Ovary (tissue), 10 donors: ENCODE data around the gene USP31. TPM values are rescaled to one million over a fixed set of nuclear protein-coding genes. Genes with fewer than 3 reads are reported as not detected.

Source experiments
- DNase-seq, 5 donors: peaks; one replicate each; pipeline ENCODE4 v3.0.0-alpha.2; 2019 to 2020
- H3K27ac ChIP-seq, 2 donors: fragments of 200-600 bp; one replicate each; pipeline versions ENCODE4 v1.5.1 to v1.8.0; 2019 to 2022
- H3K27me3 ChIP-seq: fragments of 200-600 bp; one replicate; pipeline ENCODE4 v1.8.0; 2022
- H3K36me3 ChIP-seq: fragments of 200-600 bp; sonication (generic); one replicate; pipeline ENCODE4 v1.5.1; 2019
- H3K4me1 ChIP-seq: one replicate; pipeline ENCODE4 v1.8.1; 2013; ENCODE audit warnings: mild to moderate bottlenecking, moderate library complexity; ENCODE audit not compliant: insufficient read depth
- H3K4me3 ChIP-seq: fragments of 200-600 bp; sonication (generic); one replicate; pipeline ENCODE4 v1.5.1; 2017
- H3K9me3 ChIP-seq, 2 donors: fragments of 200-600 bp in 1 of 2; sonication (generic) in 1 of 2; one replicate each; pipeline versions ENCODE4 v1.5.1 to v1.8.1; 2013 to 2019; ENCODE audit warnings: mild to moderate bottlenecking in 1 of 2, moderate library complexity in 1 of 2
- EP300 ChIP-seq: sonication (generic); formaldehyde crosslinking; IDR thresholded peaks from one replicate; pipeline ENCODE4 v1.6.1; 2017; ENCODE audit warnings: antibody characterized with exemption
- POLR2A ChIP-seq: fragments of 450-650 bp; IDR thresholded peaks from one replicate; pipeline ENCODE4 v1.6.1; 2017; ENCODE audit warnings: antibody characterized with exemption, mild to moderate bottlenecking, moderate library complexity
- WGBS, 3 donors: extraction: QIAGEN DNeasy Blood & Tissue Kit in 1 of 3; methylation state at CpG; one replicate each; pipeline versions ENCODE4 v1.1.5 to v1.1.7; 2013 to 2017; 5-methylcytosine and 5-hydroxymethylcytosine counted together
- intact Hi-C, 4 donors: fragments of 100-400 bp; cut with DNase I; formaldehyde crosslinking; loops; one replicate each; pipeline versions ENCODE4 v1.11.0 to v1.15.1; 2022 to 2023
- long read RNA-seq, 3 donors: library from polyadenylated mRNA in 2 of 3; unstranded in 2 of 3; transcript quantifications; one replicate each; pipeline ENCODE4 v2.0.0 and lab custom pipeline, GENCODE V29; 2021 to 2026
- polyA plus RNA-seq, 2 donors: library from polyadenylated mRNA; stranded (reverse); fragments of 200-250 nt in 1 of 2; fragments of 350-450 nt in 1 of 2; fragmentation: Illumina TruSeq in 1 of 2; extraction: RNeasy Lipid Tissue Mini Kit (QIAGEN cat#74804) in 1 of 2; gene quantifications; one replicate each; pipeline ENCODE4 v1.2.3, GENCODE V29; 2013 to 2014
- total RNA-seq, 7 donors: library from RNA; depleted of rRNA in 2 of 7; stranded (reverse); fragments of >200 nt in 2 of 7; fragmentation: NEBNext Ultra II Directional in 3 of 7; extraction: Animal tissue kit (Norgen Biotek cat#: 25700) in 3 of 7; gene quantifications; one replicate each; pipeline versions ENCODE4 v1.1.0 to v1.2.4, GENCODE V29; 2016 to 2023
- TF ChIP-seq, protein P1 (sequence below), 3 donors: fragments of 450-650 bp in 2 of 3; fragments of 200-600 bp in 1 of 3; IDR thresholded peaks; one replicate each; pipeline versions ENCODE4 v1.5.1 to v1.8.0; 2016 to 2022; ENCODE audit warnings: antibody characterized with exemption in 3 of 3, mild to moderate bottlenecking in 1 of 3
- donor health status: DM: no; HTN: no; CAD: no; lungs with moderate emphysema.
- donor health status: DM: no; HTN: no; CAD: no.
- donor health status: Bipolar disorder and iron deficiency.
- donor health status: DM: yes; HTN: yes; CAD: no.
- donor health status: DM: no; HTN: no; CAD: no.
- donor health status: DM: yes; HTN: yes; CAD: no.

The USP31 gene, protein sequence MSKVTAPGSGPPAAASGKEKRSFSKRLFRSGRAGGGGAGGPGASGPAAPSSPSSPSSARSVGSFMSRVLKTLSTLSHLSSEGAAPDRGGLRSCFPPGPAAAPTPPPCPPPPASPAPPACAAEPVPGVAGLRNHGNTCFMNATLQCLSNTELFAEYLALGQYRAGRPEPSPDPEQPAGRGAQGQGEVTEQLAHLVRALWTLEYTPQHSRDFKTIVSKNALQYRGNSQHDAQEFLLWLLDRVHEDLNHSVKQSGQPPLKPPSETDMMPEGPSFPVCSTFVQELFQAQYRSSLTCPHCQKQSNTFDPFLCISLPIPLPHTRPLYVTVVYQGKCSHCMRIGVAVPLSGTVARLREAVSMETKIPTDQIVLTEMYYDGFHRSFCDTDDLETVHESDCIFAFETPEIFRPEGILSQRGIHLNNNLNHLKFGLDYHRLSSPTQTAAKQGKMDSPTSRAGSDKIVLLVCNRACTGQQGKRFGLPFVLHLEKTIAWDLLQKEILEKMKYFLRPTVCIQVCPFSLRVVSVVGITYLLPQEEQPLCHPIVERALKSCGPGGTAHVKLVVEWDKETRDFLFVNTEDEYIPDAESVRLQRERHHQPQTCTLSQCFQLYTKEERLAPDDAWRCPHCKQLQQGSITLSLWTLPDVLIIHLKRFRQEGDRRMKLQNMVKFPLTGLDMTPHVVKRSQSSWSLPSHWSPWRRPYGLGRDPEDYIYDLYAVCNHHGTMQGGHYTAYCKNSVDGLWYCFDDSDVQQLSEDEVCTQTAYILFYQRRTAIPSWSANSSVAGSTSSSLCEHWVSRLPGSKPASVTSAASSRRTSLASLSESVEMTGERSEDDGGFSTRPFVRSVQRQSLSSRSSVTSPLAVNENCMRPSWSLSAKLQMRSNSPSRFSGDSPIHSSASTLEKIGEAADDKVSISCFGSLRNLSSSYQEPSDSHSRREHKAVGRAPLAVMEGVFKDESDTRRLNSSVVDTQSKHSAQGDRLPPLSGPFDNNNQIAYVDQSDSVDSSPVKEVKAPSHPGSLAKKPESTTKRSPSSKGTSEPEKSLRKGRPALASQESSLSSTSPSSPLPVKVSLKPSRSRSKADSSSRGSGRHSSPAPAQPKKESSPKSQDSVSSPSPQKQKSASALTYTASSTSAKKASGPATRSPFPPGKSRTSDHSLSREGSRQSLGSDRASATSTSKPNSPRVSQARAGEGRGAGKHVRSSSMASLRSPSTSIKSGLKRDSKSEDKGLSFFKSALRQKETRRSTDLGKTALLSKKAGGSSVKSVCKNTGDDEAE (N-terminal part only)
- total RNA-seq, result 10 to 100 TPM in 1 of 7 donors, 1 to 10 TPM in 6; 2.5 to 10.6 (median 7.5) TPM
- polyA plus RNA-seq, result 1 to 10 TPM; 1.5 to 3.3 TPM
- long read RNA-seq, donor 1, result 0 reads
- long read RNA-seq, donor 2, full-length matches to known transcripts, result 2 of 2 reads
- long read RNA-seq, donor 2, partial matches to known transcripts, result 0 of 2 reads
- long read RNA-seq, donor 2, other reads (novel, unspliced or antisense), result 0 of 2 reads
- long read RNA-seq, donor 3, full-length matches to known transcripts, result 2 of 9 reads
- long read RNA-seq, donor 3, partial matches to known transcripts, result 6 of 9 reads
- long read RNA-seq, donor 3, other reads (novel, unspliced or antisense), result 1 of 9 reads

DNA sequence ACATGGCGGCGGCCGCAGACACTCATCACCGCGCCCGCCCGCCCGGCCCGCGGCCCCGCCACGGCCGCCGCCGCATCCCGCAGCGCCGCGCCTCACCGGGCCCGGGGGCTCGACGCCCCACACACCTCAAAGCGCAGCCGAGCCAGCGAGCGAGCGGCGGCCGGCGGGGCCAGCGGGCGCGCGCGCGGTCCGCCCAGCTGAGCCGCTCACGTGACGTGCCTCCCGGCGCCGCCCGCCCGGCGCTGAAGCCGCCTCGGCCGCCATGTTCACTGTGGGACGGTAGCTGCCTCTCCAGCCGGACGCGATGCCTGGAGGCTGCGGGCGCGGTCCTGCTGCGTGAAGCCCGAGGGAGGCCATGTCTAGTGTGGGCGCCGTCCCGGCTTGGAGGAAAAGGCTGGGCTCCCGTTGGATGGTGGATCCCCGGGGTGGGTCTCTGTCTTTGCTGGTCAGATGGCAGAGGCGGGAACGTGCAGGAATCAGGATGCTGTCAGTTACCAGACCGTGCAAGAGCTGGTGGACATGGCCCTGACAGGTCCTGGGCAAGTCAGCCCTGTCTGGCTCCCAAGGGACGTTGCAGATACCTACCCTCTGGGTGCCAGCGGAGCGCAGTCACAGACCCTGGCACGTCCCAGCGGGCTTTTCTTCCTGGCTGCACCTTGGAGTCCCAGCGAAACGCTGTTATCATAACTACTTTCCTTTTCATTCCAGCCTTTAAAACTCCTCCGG lies at the start of gene USP31:
Gene USP31, minus strand, starts transcription at position 186 of the 726 bp plus-strand sequence. Its CDS starts 182 bp downstream, at position 4.
- 0 to 2% (median 1%) methylated on average over 11 to 75 of the region's 75 CpGs for WGBS, 3 donors
- peak; percentile 90 to 96 (median 92) for DNase-seq
- Histone ChIP-seq H3K27ac (peak within 1 kb of the TSS in 1 of 2 donors; percentile 73), H3K4me1 (peaks cover 3% of the 10 kb centered on the region), H3K36me3 (no peaks in the 10 kb centered on the region), H3K27me3 (no peaks in the 10 kb centered on the region), H3K9me3 (no peaks in the 10 kb centered on the region), H3K4me3 (peak within 1 kb of the TSS; percentile 44)
- no peak for TF ChIP-seq POLR2A
- intact Hi-C loops, result no loop called here

- DNase-seq, result no peak
- intact Hi-C loops, result no loop called here
- WGBS, 3 donors, result 16 to 27% (median 20%) methylated on average over 5 of the region's 5 CpGs
These were observed 47.3 kb upstream of the USP31 start for GRCh38 chr16:23196539-23196938.

GRCh38 chr16:23195366-23195978 lies 46.2 kb upstream of the USP31 start:
- no peaks in the 10 kb centered on the region for H3K9me3 ChIP-seq
- H3K36me3 ChIP-seq, result no peaks in the 10 kb centered on the region
- no peak overlapping the region for H3K4me3 ChIP-seq
- no peak for TF ChIP-seq POLR2A
- TF ChIP-seq, protein P1, sequence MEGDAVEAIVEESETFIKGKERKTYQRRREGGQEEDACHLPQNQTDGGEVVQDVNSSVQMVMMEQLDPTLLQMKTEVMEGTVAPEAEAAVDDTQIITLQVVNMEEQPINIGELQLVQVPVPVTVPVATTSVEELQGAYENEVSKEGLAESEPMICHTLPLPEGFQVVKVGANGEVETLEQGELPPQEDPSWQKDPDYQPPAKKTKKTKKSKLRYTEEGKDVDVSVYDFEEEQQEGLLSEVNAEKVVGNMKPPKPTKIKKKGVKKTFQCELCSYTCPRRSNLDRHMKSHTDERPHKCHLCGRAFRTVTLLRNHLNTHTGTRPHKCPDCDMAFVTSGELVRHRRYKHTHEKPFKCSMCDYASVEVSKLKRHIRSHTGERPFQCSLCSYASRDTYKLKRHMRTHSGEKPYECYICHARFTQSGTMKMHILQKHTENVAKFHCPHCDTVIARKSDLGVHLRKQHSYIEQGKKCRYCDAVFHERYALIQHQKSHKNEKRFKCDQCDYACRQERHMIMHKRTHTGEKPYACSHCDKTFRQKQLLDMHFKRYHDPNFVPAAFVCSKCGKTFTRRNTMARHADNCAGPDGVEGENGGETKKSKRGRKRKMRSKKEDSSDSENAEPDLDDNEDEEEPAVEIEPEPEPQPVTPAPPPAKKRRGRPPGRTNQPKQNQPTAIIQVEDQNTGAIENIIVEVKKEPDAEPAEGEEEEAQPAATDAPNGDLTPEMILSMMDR (IDR thresholded peaks at IDR 0.05), result no peak
- TF ChIP-seq EP300, result no peak
- WGBS, 3 donors, result 42 to 47% (median 43%) methylated on average over 3 of the region's 3 CpGs
- intact Hi-C loops, result no loop called here
- H3K27ac ChIP-seq, result no peak overlapping the region
- DNase-seq, result no peak
- H3K4me1 ChIP-seq, result no peaks in the 10 kb centered on the region
- no peaks in the 10 kb centered on the region for H3K27me3 ChIP-seq

More at GRCh38 chr16:23196539-23196938, 47.3 kb upstream of the USP31 start:
- no peaks in the 10 kb centered on the region for H3K27me3 ChIP-seq
- TF ChIP-seq EP300, result no peak
- TF ChIP-seq, protein P1 (IDR thresholded peaks at IDR 0.05), result no peak
- TF ChIP-seq POLR2A, result no peak
- no peaks in the 10 kb centered on the region for H3K9me3 ChIP-seq
- no peak overlapping the region for H3K27ac ChIP-seq
- no peaks in the 10 kb centered on the region for H3K36me3 ChIP-seq
- H3K4me3 ChIP-seq, result no peak overlapping the region
- H3K4me1 ChIP-seq, result no peaks in the 10 kb centered on the region
